Measurements from ENCODE around the gene OR2AE1.

Gene OR2AE1

GRCh38 chr7:99833289-99833877 lies 43.5 kb downstream of the OR2AE1 start:
- TF ChIP-seq CTCF (IDR thresholded peaks at IDR 0.05; ENCODE audit: low read depth, low read length, missing control alignments) = no peak
- no peak overlapping the region for H3K4me3 ChIP-seq (replicated peaks; ENCODE audit: low read depth, low read length)
- no peak for DNase-seq (ENCODE audit: extremely low read depth, low read depth)

- H3K4me3 ChIP-seq (replicated peaks; ENCODE audit: low read depth, low read length) = no peak overlapping the region
- TF ChIP-seq CTCF (IDR thresholded peaks at IDR 0.05; ENCODE audit: low read depth, low read length, missing control alignments) = no peak
- DNase-seq (ENCODE audit: extremely low read depth, low read depth) = no peak
Measured at GRCh38 chr7:99831595-99831994, 45.2 kb downstream of the OR2AE1 start.

- no peak for TF ChIP-seq CTCF (IDR thresholded peaks at IDR 0.05; ENCODE audit: low read depth, low read length, missing control alignments)
- no peak overlapping the region for H3K4me3 ChIP-seq (replicated peaks; ENCODE audit: low read depth, low read length)
- no peak for DNase-seq (ENCODE audit: extremely low read depth, low read depth)
Measured at GRCh38 chr7:99829524-99830160, 47.2 kb downstream of the OR2AE1 start.

- no peak for TF ChIP-seq CTCF (IDR thresholded peaks at IDR 0.05; ENCODE audit: low read depth, low read length, missing control alignments)
Measured at GRCh38 chr7:99828811-99829210, 48.0 kb downstream of the OR2AE1 start.

GRCh38 chr7:99827040-99827778 lies 49.6 kb downstream of the OR2AE1 start:
- TF ChIP-seq CTCF (IDR thresholded peaks at IDR 0.05; ENCODE audit: low read depth, low read length, missing control alignments) = no peak
- no peak overlapping the region for H3K4me3 ChIP-seq (replicated peaks; ENCODE audit: low read depth, low read length)
- DNase-seq (ENCODE audit: extremely low read depth, low read depth) = no peak

More at GRCh38 chr7:99828811-99829210, 48.0 kb downstream of the OR2AE1 start:
- no peak overlapping the region for H3K4me3 ChIP-seq (replicated peaks; ENCODE audit: low read depth, low read length)
- no peak for DNase-seq (ENCODE audit: extremely low read depth, low read depth)
